SK-N-SH (cell line): Measurements from ENCODE around the gene COPS7A. TPM values are rescaled to one million over a fixed set of nuclear protein-coding genes. Genes with fewer than 3 reads are reported as not detected.
"Not testable (repeated sequence)": the region's sequence is repeated elsewhere in the genome, so short reads cannot be mapped to it uniquely, and the experiment has no call there.

Experiments used
- CTCF ChIA-PET: fragments of 300-600, 350-600 bp; formaldehyde crosslinking; extraction: SDS; loops from one replicate; lab custom pipeline; 2021; lab: Yijun Ruan, JAX
- POLR2A ChIA-PET: fragments of 350-600 bp; sonication (Branson Sonifier 250); formaldehyde crosslinking; extraction: SDS; loops from one replicate; lab custom pipeline; 2020; ENCODE audit warnings: antibody characterized with exemption, inconsistent platforms; lab: Yijun Ruan, JAX
- DNase-seq: peaks from one replicate; pipeline ENCODE4 v3.0.0; 2012
- H2AFZ ChIP-seq: fragments of 200-600 bp; sonication (generic); 2 replicates; pipeline ENCODE4 v1.8.1; 2016; ENCODE audit warnings: antibody characterized with exemption, mild to moderate bottlenecking, low read depth
- H3F3A ChIP-seq: fragments of 200-600 bp; sonication (generic); replicated peaks from 2 replicates; pipeline ENCODE3; 2016; ENCODE audit warnings: antibody characterized with exemption, mild to moderate bottlenecking; ENCODE audit not compliant: insufficient read depth
- H3K27ac ChIP-seq, 2 experiments: fragments of 200-500 bp in 1 of 2; fragments of 200-600 bp in 1 of 2; sonication (Bioruptor generic) in 1 of 2; sonication (generic), shearing (Covaris generic) in 1 of 2; 2 replicates each; pipeline versions ENCODE4 v1.5.1 to v1.6.1; 2014 to 2016; ENCODE audit warnings: low read depth in 2 of 2, inconsistent platforms in 1 of 2, low read length in 1 of 2, mild to moderate bottlenecking in 1 of 2, mixed read lengths in 1 of 2
- H3K27me3 ChIP-seq: fragments of 200-600 bp; sonication (generic), shearing (Covaris generic); 2 replicates; pipeline ENCODE4 v1.6.1; 2016; ENCODE audit warnings: mixed run types; ENCODE audit not compliant: insufficient read depth
- H3K36me3 ChIP-seq, 2 experiments: fragments of 200-500 bp in 1 of 2; fragments of 200-600 bp in 1 of 2; sonication (Bioruptor generic) in 1 of 2; sonication (generic) in 1 of 2; replicated peaks in 1 of 2; 2 replicates each; pipeline versions ENCODE3 to v1.5.1; 2014 to 2016; ENCODE audit warnings: low read length in 1 of 2, mild to moderate bottlenecking in 1 of 2; ENCODE audit not compliant: insufficient read depth in 2 of 2, control insufficient read depth in 1 of 2
- H3K4me1 ChIP-seq, 2 experiments: fragments of 200-500 bp in 1 of 2; fragments of 200-600 bp in 1 of 2; sonication (Bioruptor generic) in 1 of 2; sonication (generic), shearing (Covaris generic) in 1 of 2; 2 replicates each; pipeline versions ENCODE4 v1.5.1 to v1.6.1; 2014 to 2016; ENCODE audit warnings: low read depth in 1 of 2, low read length in 1 of 2, mixed run types in 1 of 2; ENCODE audit not compliant: insufficient read depth in 2 of 2, control insufficient read depth in 1 of 2
- H3K4me2 ChIP-seq: fragments of 200-600 bp; sonication (generic), shearing (Covaris generic); 2 replicates; pipeline ENCODE4 v1.6.1; 2017; ENCODE audit warnings: mixed run types
- H3K4me3 ChIP-seq, 2 experiments: fragments of 200-500 bp in 1 of 2; fragments of 200-600 bp in 1 of 2; sonication (Bioruptor generic) in 1 of 2; sonication (generic), shearing (Covaris generic) in 1 of 2; 2 replicates each; pipeline versions ENCODE4 v1.5.1 to v1.8.1; 2014 to 2016; ENCODE audit warnings: low read depth in 2 of 2, inconsistent platforms in 1 of 2, low read length in 1 of 2, mild to moderate bottlenecking in 1 of 2, mixed read lengths in 1 of 2, moderate library complexity in 1 of 2
- H3K79me2 ChIP-seq: fragments of 200-600 bp; sonication (generic); 2 replicates; pipeline ENCODE4 v1.8.1; 2017; ENCODE audit warnings: mild to moderate bottlenecking; ENCODE audit not compliant: insufficient read depth
- H3K9ac ChIP-seq: fragments of 200-600 bp; sonication (generic); 2 replicates; pipeline ENCODE4 v1.6.1; 2017; ENCODE audit warnings: mixed run types
- H3K9me2 ChIP-seq: fragments of 200-600 bp; sonication (generic); 2 replicates; pipeline ENCODE4 v1.6.1; 2017; ENCODE audit warnings: mixed run types
- H3K9me3 ChIP-seq: fragments of 200-600 bp; sonication (generic); 2 replicates; pipeline ENCODE4 v1.6.1; 2017; ENCODE audit warnings: mixed run types, mild to moderate bottlenecking, moderate library complexity
- H4K20me1 ChIP-seq: fragments of 200-600 bp; sonication (generic); 2 replicates; pipeline ENCODE4 v1.6.1; 2017; ENCODE audit warnings: mild to moderate bottlenecking, mixed run types; ENCODE audit not compliant: insufficient read depth
- ELF1 ChIP-seq: IDR thresholded peaks from 2 replicates; pipeline ENCODE4 v1.4.0; 2012
- FOSL2 ChIP-seq: IDR thresholded peaks from 2 replicates; pipeline ENCODE4 v1.4.0; 2012; ENCODE audit warnings: low read depth, mild to moderate bottlenecking, moderate library complexity, borderline replicate concordance
- FOXJ3 ChIP-seq: sonication (generic); formaldehyde crosslinking; IDR thresholded peaks from 2 replicates; pipeline ENCODE4 v1.5.1; 2020; ENCODE audit warnings: mild to moderate bottlenecking, missing genetic modification reagents
- FOXM1 ChIP-seq: IDR thresholded peaks from 2 replicates; pipeline ENCODE4 v1.4.0; 2012; ENCODE audit warnings: low read depth, mild to moderate bottlenecking
- GABPA ChIP-seq: IDR thresholded peaks from 2 replicates; pipeline ENCODE4 v1.4.0; 2012; ENCODE audit warnings: low read depth, mild to moderate bottlenecking
- GATA2 ChIP-seq: sonication (generic); formaldehyde crosslinking; IDR thresholded peaks from 2 replicates; pipeline ENCODE4 v1.5.0; 2020; ENCODE audit warnings: mild to moderate bottlenecking, missing genetic modification reagents
- JUND ChIP-seq: IDR thresholded peaks from 2 replicates; pipeline ENCODE4 v1.4.0; 2012
- MEF2A ChIP-seq: IDR thresholded peaks from 2 replicates; pipeline ENCODE4 v1.4.0; 2012; ENCODE audit warnings: low read depth, borderline replicate concordance
- MXI1 ChIP-seq: IDR thresholded peaks from 2 replicates; pipeline ENCODE4 v1.6.1; 2012; ENCODE audit warnings: mild to moderate bottlenecking, low read depth, low read length, improper control_type of control experiment
- RAD21 ChIP-seq: IDR thresholded peaks from 2 replicates; pipeline ENCODE4 v1.6.1; 2012; ENCODE audit warnings: mild to moderate bottlenecking, low read length
- RXRA ChIP-seq: IDR thresholded peaks from 2 replicates; pipeline ENCODE4 v1.4.0; 2012; ENCODE audit warnings: low read depth, mild to moderate bottlenecking, borderline replicate concordance
- SIN3A ChIP-seq: IDR thresholded peaks from 2 replicates; pipeline ENCODE4 v1.6.1; 2012; ENCODE audit warnings: low read depth, mild to moderate bottlenecking, low read length, moderate library complexity, borderline replicate concordance
- SMC3 ChIP-seq: IDR thresholded peaks from 2 replicates; pipeline ENCODE4 v1.6.1; 2012; ENCODE audit warnings: low read depth, low read length, improper control_type of control experiment
- TCF12 ChIP-seq: IDR thresholded peaks from 2 replicates; pipeline ENCODE4 v1.4.0; 2012
- TEAD4 ChIP-seq: IDR thresholded peaks from 2 replicates; pipeline ENCODE4 v1.4.0; 2012; ENCODE audit warnings: mild to moderate bottlenecking, borderline replicate concordance; ENCODE audit not compliant: insufficient read depth
- WGBS: methylation state at CpG from one replicate; pipeline ENCODE4 v1.1.6; 2017; ENCODE audit warnings: low lambda C conversion rate; 5-methylcytosine and 5-hydroxymethylcytosine counted together
- polyA plus RNA-seq, 3 experiments: library from polyadenylated mRNA; depleted of rRNA; stranded (reverse); fragments of >200 nt; gene quantifications; 2 replicates each; pipeline ENCODE4 v1.2.3, GENCODE V29; 2012
- TF ChIP-seq, protein P1 (sequence below): IDR thresholded peaks from 2 replicates; pipeline ENCODE4 v1.4.0; 2012; ENCODE audit warnings: low read depth, borderline replicate concordance
- TF ChIP-seq, protein P2 (sequence below): IDR thresholded peaks from 2 replicates; pipeline ENCODE4 v1.4.0; 2012; ENCODE audit warnings: low read depth
- TF ChIP-seq, protein P3 (sequence below): fragments of 150-350 bp; IDR thresholded peaks from 2 replicates; pipeline ENCODE4 v1.6.1; 2016; ENCODE audit warnings: mild to moderate bottlenecking, low read depth, low read length
- TF ChIP-seq, protein P4 (sequence below): IDR thresholded peaks from 2 replicates; pipeline ENCODE4 v1.4.0; 2012; ENCODE audit warnings: low read depth, borderline replicate concordance

COPS7A gene
- polyA plus RNA-seq, 1 of the 3 experiments (the other 2 are of a cell fraction), result 191 TPM

DNA sequence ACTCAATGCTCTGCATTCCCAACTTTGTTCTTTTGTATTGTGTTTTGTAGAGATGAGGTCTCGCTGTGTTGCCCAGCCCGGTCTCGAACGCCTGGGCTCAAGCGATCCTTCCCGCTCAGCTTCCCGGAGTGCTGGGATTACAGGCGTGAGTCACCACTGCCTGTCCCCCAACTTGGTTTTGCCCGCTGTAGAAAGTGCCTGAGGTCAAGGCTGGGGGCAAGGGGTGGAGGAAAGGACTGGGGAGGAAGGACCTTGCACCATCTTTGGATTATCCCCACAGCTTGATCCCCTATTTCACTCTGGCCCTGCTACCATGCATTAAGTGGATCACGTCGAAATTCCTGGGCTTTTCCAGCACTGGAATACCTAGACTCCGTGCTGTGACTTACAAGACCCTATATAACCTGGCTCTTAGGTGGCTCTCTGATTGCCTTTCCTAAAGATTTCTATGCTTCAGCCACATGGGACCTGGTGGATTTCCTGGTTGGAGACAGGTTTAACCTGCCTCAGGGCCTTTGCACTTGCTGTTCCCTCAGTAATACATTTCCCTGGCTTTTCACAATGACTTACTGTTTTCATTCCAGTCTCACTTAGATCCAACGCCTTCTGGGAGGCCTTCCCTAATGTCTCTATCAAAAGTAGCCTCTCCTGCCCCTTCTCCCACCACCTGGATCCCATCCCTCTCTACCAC, 22.6 kb upstream of the COPS7A start:
- 58% methylated on average over 11 of the region's 13 CpGs for WGBS
- Histone ChIP-seq H2AFZ (peak overlapping the region; percentile 76), H3K4me1 (peaks cover 6 to 13% of the 10 kb centered on the region in 2 experiments; a peak in 2 of 4 replicates), H3K4me3 (peak overlapping the region; percentile 74 to 80)
- DNase-seq, result no peak
- TF ChIP-seq FOSL2 (0 out of 2 replicates have a peak, but pooled peaks have one; percentile 8), JUND (no peak)
- TF ChIP-seq, protein P1, sequence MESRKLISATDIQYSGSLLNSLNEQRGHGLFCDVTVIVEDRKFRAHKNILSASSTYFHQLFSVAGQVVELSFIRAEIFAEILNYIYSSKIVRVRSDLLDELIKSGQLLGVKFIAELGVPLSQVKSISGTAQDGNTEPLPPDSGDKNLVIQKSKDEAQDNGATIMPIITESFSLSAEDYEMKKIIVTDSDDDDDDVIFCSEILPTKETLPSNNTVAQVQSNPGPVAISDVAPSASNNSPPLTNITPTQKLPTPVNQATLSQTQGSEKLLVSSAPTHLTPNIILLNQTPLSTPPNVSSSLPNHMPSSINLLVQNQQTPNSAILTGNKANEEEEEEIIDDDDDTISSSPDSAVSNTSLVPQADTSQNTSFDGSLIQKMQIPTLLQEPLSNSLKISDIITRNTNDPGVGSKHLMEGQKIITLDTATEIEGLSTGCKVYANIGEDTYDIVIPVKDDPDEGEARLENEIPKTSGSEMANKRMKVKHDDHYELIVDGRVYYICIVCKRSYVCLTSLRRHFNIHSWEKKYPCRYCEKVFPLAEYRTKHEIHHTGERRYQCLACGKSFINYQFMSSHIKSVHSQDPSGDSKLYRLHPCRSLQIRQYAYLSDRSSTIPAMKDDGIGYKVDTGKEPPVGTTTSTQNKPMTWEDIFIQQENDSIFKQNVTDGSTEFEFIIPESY, result no peak
- TF ChIP-seq, all 33 proteins: peak for 1
- Histone ChIP-seq H3K79me2 (peaks cover 11% of the 10 kb centered on the region), H3K27me3 (no peaks in the 10 kb centered on the region), H3K9ac (peak overlapping the region; percentile 62), H3K36me3 (peaks cover 0 to 11% of the 10 kb centered on the region in 2 experiments), H3K4me2 (peak overlapping the region; percentile 98), H3K9me3 (no peaks in the 10 kb centered on the region), H3K9me2 (no peaks in the 10 kb centered on the region), H3F3A (peaks cover 12% of the 10 kb centered on the region), H3K27ac (peak overlapping the region in 1 of 2 experiments; percentile 61; a peak in 1 of 4 replicates), H4K20me1 (no peaks in the 10 kb centered on the region)
- POLR2A ChIA-PET, result interaction anchor here (0.7 to 1.1 kb wide), 2 partner anchors 12 to 23 kb away, joined by 3 read pairs; partner anchors contain the start of genes COPS7A and ZNF384
- CTCF ChIA-PET, result interaction anchor here (0.6 kb wide), 1 partner anchor 105 kb away, joined by 3 read pairs; no protein-coding TSS in a partner anchor

DNA sequence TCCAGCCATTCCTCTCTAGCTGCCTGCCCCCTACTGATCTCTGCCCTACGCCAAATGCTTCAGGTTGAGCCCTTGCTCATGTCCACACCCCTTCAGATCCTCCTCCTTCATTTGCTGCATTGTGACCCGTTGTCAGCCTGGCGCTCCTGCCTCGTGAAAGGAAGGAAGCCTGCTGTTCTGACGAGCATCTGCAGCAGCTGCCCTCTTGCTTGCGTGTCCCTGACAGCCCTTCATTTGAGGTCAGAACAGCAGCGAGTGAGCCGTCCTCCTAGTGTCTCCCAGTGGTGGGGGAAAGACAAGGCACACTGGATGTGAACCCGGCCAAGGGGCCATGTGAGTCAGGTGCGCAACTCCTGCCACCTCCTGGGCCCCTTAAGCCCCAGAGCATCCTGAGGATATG, 20.2 kb upstream of the COPS7A start:
- no peak for DNase-seq

DNA sequence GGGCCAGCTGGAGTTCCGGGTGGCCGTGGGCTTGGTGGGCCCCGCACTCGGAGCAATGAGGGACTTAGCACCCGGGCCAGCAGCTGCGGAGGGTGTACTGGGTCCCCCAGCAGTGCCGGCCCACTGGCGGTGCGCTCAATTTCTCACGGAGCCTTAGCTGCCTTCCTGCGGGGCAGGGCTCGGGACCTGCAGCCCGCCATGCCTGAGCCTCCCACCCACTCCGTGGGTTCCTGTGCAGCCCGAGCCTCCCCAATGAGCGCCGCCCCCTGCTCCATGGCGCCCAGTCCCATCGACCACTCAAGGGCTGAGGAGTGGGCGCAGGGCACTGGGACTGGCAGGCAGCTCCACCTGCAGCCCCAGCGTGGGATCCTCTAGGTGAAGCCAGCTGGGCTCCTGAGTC, 15.5 kb upstream of the COPS7A start:
- H3K4me2 ChIP-seq, H3K4me3 ChIP-seq, H3K9me2 ChIP-seq, H3F3A ChIP-seq, H4K20me1 ChIP-seq, H2AFZ ChIP-seq, H3K27ac ChIP-seq, H3K9ac ChIP-seq, H3K9me3 ChIP-seq, H3K4me1 ChIP-seq, H3K36me3 ChIP-seq, DNase-seq, H3K27me3 ChIP-seq, CTCF ChIA-PET, H3K79me2 ChIP-seq, POLR2A ChIA-PET: not testable (repeated sequence)
- 70% methylated on average over 2 of the region's 21 CpGs for WGBS

More for the DNA sequence above, 20.2 kb upstream of the COPS7A start:
- Histone ChIP-seq H3K4me1 (peaks cover 6 to 7% of the 10 kb centered on the region in 2 experiments; a peak in 2 of 4 replicates), H3K27ac (no peak overlapping the region), H3K9me2 (no peaks in the 10 kb centered on the region), H3F3A (peaks cover 9% of the 10 kb centered on the region), H3K4me2 (no peak overlapping the region), H3K4me3 (no peak overlapping the region), H3K9ac (no peak overlapping the region), H3K27me3 (no peaks in the 10 kb centered on the region), H4K20me1 (no peaks in the 10 kb centered on the region), H3K79me2 (peaks cover 11% of the 10 kb centered on the region), H3K9me3 (no peaks in the 10 kb centered on the region), H2AFZ (no peak overlapping the region), H3K36me3 (no peaks in the 10 kb centered on the region)
- TF ChIP-seq, protein P2, sequence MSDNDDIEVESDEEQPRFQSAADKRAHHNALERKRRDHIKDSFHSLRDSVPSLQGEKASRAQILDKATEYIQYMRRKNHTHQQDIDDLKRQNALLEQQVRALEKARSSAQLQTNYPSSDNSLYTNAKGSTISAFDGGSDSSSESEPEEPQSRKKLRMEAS, result no peak
- TF ChIP-seq TEAD4 (no peak), GABPA (no peak), MEF2A (no peak), RAD21 (no peak), SMC3 (no peak), FOXM1 (no peak), JUND (no peak), TCF12 (no peak), GATA2 (CRISPR knock-in tag) (no peak), SIN3A (no peak), RXRA (no peak), ELF1 (no peak), MXI1 (no peak), FOXJ3 (no peak)
- TF ChIP-seq, protein P3, sequence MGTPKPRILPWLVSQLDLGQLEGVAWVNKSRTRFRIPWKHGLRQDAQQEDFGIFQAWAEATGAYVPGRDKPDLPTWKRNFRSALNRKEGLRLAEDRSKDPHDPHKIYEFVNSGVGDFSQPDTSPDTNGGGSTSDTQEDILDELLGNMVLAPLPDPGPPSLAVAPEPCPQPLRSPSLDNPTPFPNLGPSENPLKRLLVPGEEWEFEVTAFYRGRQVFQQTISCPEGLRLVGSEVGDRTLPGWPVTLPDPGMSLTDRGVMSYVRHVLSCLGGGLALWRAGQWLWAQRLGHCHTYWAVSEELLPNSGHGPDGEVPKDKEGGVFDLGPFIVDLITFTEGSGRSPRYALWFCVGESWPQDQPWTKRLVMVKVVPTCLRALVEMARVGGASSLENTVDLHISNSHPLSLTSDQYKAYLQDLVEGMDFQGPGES, result no peak
- TF ChIP-seq, protein P4, sequence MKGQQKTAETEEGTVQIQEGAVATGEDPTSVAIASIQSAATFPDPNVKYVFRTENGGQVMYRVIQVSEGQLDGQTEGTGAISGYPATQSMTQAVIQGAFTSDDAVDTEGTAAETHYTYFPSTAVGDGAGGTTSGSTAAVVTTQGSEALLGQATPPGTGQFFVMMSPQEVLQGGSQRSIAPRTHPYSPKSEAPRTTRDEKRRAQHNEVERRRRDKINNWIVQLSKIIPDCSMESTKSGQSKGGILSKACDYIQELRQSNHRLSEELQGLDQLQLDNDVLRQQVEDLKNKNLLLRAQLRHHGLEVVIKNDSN, result no peak
- ChIA-PET CTCF (no interaction called here), POLR2A (no interaction called here)
- WGBS, result 56% methylated on average over 7 of the region's 10 CpGs
